ENCODE results near the gene RTL1.
A peak's percentile ranks its signal among the peaks of the same experiment; 100 is the strongest.

RTL1 gene

GRCh38 chr14:100898465-100898864, 5.1 kb downstream of the RTL1 start:
- no peak for DNase-seq

DNA sequence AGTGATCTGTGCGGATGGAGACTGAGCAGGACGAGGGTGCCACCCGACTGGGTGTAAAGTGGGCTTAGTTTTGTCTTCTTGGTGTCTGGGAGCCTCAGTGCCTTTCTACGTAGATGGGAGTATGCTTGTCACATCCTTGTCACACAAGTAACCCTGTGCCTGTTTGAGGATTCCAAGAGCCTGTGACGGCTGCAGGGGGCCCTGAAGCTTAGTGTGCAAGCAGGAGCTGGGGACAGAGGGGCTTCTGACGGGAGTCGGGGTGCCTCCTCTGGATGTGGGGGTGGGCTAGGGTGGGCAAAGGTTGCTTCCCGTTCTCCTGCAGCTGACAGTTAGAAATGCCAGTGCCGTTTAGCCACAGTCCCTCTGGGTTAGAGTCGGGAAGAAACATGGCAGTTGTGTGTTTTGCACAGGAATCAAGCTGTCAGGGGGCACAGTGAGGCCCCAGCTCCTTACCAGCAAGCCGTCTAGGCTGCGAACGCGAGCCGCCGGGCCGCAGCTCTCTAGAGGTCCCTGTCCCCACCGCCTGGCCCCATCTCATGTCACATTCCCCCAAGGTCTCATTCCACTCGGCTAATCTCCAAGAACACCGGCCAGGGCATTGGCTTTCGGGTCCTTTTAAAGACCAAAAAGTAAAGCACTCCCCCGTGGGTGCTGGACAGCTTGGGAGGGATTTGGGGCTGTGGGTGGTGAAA, 7.0 kb downstream of the RTL1 start:
- peak; percentile 44 for DNase-seq

DNA sequence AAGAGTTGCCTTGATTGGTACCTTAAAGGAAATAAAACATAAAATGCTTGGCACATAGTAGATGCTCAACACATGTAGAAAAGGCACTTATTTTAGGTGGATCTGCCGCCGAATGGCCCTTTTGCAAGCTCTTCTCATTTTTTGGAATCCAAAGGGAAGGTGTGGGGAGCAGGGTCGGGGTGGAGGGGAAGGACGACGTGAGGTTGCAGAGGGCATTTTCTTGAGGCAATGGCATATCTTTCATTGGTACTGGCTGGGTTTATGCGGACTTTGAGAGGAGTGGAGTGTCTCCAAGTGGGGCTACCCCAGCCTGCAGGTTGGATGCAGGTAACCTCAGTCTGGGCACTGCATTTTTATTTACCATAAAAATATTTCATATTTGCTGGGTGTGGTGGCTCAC, 8.1 kb downstream of the RTL1 start:
- DNase-seq: no peak

DNA sequence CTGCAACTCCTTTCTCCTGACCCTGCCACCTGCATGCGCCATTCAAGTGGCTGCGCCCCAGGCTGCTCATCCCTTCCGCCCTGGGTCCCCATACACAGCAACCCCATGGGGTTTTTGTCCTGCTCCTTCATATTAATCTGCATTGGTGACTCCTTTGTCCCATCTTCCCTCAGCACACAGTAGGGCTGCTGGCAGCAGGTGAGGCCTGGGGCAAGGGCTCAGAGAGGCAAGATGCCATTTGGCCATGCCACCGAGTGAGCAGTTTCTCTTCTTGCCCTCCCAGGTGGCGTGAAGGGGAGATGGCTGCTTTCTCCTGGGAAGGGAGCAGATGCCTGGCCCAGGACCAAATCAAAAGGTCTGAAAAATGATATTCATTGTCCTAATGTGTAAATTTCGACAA, 9.1 kb downstream of the RTL1 start:
- DNase-seq: no peak

GRCh38 chr14:100893760-100894159, 9.8 kb downstream of the RTL1 start:
- DNase-seq: no peak

DNA sequence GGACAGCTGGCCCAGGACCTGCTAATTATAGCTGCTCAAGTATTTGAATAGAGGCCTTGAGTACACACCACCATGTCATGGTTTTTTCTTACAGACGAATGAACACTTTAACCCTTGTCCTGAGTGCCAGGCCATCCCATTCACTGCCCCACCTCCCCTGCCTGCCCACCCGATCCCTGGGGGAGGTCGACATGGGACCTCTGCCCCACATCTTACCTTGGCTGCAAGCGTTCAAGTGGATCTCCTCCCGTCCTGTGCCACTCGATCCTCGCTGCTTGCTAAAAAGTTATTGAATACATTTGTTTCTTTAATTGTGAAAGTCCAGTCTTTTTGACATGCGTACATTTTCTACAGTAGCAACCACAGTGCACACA, 10.3 kb downstream of the RTL1 start:
- no peak for DNase-seq

DNA sequence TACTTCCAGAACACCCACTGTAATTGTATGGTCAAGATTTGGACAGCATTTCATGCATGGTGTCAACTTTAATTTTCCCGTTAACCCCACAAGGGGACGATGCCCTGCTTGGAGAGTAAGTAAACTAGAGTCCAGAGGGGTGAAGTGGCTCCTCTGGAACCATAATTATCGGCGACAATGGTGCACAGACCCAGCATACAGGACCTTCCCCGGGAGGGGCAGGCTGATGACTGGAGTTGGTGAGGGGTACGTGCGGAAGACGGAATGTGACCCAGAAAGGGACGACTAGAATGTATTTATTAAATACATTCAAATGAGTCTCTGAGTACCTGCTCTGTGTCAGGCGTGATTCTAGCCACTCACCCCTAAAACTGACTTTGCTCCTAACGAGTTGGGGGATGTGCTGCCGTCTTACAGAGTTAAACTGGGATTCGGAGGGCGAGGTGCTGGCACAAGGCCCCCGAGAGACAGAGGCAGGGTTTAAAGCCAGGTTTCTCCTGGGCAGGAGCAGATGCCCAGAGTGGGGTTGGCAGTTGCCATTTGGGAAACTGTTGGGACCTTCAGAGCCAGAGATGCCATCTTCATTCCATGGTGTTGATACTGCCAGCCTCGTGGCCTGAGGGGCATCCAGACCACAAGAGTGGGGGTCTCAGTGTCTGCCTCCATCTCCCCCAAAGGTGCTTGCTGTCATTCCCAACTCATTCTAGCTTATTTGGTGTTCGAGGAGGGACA, 10.9 kb downstream of the RTL1 start:
- DNase-seq: no peak

GRCh38 chr14:100891501-100892445, 11.7 kb downstream of the RTL1 start:
- peak; percentile 41 for DNase-seq

DNA sequence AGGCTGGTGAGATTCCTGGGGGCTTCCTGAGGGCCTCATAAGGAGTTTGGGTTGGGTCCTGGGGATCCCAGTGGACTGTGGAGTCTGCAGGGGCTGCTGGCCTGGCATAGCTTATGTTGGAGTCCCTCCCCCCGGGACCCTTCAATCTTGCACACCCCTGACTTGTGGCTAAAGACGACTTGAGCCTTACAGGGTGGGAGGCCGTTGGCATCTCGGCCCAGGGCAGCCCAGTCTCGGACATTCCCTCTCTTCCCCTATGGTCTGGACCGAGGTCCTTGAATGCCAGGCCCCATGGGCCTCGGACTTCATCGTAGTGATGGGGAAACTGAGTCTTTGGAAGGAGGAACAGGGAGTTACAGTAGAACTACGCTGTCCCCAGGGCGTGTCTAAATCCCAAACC, 12.5 kb downstream of the RTL1 start:
- DNase-seq: no peak

- no peak for DNase-seq
Observed at GRCh38 chr14:100890061-100890850, 13.3 kb downstream of the RTL1 start.

- no peak for DNase-seq
Observed at GRCh38 chr14:100889641-100890040, 13.9 kb downstream of the RTL1 start.

DNA sequence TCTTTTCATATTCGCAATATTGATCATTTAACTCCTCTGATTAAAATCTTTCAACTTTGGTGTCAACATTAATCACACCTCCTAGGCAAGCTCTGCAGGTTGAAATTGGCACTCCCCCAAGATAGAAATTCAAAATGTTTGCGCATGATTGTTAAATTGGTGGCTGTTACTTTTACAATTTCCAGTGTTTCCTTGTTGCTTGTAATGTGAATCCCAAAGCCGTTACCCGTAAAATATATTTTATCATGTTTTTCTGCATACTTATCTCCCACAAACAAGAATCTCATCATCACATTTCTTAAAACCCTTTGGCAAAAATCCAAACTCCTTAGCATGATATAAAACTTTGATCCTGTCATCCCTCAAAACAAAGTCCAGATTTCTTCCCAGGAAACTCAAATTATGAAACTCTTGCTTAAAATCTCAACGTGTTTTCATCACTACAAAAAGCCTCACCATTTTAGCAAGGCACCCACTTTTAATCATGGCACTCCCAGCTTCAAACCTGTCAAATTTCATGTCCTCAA, 14.7 kb downstream of the RTL1 start:
- no peak for DNase-seq

GRCh38 chr14:100887728-100888335, 15.7 kb downstream of the RTL1 start:
- no peak for DNase-seq

DNA sequence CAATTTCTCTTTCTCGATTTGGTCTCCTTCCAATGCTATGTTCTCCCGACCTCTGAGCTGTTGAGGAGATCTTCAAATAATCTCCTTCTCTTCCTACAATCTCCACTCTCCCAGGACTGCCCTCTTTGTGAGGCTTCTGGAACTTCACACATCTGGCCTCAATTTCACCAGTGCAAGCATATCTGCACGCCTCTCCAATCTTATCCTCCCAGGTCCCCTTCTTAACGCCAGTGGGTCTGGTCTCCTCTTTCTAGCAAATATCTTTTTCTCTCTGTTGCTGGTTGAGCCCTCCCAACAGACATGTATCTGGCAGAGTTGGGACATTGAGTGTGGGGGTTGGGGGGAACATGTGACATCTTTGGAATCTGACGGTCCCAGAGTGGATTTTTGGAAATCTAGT, 17.9 kb downstream of the RTL1 start:
- DNase-seq: no peak

GRCh38 chr14:100885196-100885595, 18.3 kb downstream of the RTL1 start:
- DNase-seq: no peak

- DNase-seq: no peak
Observed at GRCh38 chr14:100884456-100884855, 19.1 kb downstream of the RTL1 start.

DNA sequence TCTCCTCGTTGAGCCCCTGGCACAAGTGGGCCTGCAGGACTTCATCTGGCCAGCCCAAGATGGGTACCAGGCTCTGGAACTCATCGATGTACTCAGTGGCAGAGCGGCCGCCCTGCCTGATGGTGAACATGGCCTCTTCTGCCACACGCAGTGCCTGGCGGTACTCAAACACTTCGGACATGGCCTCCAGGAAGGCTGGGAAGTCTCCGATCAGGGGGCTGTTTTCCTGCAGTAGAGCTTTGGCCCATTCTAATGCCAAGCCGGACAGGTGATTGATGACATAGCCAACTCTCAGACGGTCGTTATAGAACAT, 19.8 kb downstream of the RTL1 start:
- no peak for DNase-seq

- no peak for DNase-seq
Observed at GRCh38 chr14:100882991-100883788, 20.3 kb downstream of the RTL1 start.

GRCh38 chr14:100882026-100882967, 21.2 kb downstream of the RTL1 start:
- DNase-seq: no peak

Data from activated CD8-positive, alpha-beta memory T cell treated with anti-CD3 and anti-CD28 coated beads for 24 hours (primary cell).